Measurements from ENCODE around the gene MSH2.

The MSH2 gene

DNA sequence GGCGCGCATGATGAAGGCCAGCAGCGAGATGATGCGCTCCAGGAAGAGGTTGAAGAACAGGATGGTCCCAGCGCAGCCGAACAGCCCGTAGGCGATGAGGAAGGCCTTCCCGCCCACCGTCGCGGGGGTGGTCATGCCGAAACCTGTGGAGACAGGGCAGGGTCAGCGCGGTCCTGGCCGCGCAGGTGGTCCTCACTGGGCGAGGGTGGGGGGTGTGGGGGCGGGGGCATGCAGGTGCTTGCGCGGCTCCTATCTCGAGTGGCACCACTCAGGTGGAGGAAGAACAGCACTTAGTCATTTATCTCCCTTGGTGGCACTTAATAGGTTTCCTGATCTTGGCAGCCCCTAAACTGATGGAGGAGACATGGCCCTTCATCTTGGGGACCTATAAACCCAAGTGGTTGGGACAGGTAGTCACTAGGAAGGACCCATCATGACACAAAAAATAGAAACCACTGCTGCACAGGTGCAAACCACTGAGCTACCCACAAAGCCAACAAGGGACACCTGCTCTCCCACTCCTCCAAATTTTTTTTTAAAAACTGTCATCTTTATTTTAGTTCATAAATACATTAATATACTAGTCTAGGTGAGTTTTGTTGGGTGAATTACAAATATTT lies 118.8 kb downstream of the MSH2 start:
- H3K4me1 Mint-ChIP-seq: peaks cover 10% of the 10 kb centered on the region
- TF ChIP-seq, protein P1, sequence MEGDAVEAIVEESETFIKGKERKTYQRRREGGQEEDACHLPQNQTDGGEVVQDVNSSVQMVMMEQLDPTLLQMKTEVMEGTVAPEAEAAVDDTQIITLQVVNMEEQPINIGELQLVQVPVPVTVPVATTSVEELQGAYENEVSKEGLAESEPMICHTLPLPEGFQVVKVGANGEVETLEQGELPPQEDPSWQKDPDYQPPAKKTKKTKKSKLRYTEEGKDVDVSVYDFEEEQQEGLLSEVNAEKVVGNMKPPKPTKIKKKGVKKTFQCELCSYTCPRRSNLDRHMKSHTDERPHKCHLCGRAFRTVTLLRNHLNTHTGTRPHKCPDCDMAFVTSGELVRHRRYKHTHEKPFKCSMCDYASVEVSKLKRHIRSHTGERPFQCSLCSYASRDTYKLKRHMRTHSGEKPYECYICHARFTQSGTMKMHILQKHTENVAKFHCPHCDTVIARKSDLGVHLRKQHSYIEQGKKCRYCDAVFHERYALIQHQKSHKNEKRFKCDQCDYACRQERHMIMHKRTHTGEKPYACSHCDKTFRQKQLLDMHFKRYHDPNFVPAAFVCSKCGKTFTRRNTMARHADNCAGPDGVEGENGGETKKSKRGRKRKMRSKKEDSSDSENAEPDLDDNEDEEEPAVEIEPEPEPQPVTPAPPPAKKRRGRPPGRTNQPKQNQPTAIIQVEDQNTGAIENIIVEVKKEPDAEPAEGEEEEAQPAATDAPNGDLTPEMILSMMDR (IDR thresholded peaks at IDR 0.05): no peak
- no peak for DNase-seq
- H3K9me3 Mint-ChIP-seq: no peaks in the 10 kb centered on the region
- H3K27me3 Mint-ChIP-seq (ENCODE audit: low read depth, poor library complexity): peaks cover 14% of the 10 kb centered on the region
- no peak overlapping the region for H3K4me3 Mint-ChIP-seq
- no peak overlapping the region for H3K27ac Mint-ChIP-seq
- H3K36me3 Mint-ChIP-seq (ENCODE audit: low read depth): peaks cover 8% of the 10 kb centered on the region

GRCh38 chr2:47525167-47525566 lies 122.2 kb downstream of the MSH2 start:
- no peak for DNase-seq
- Mint-ChIP-seq H3K27me3 (ENCODE audit: low read depth, poor library complexity) (peaks cover 4% of the 10 kb centered on the region), H3K9me3 (no peaks in the 10 kb centered on the region), H3K27ac (no peak overlapping the region), H3K4me1 (peaks cover 31% of the 10 kb centered on the region), H3K36me3 (ENCODE audit: low read depth) (peaks cover 7% of the 10 kb centered on the region), H3K4me3 (no peak overlapping the region)
- TF ChIP-seq, protein P1 (IDR thresholded peaks at IDR 0.05): no peak

DNA sequence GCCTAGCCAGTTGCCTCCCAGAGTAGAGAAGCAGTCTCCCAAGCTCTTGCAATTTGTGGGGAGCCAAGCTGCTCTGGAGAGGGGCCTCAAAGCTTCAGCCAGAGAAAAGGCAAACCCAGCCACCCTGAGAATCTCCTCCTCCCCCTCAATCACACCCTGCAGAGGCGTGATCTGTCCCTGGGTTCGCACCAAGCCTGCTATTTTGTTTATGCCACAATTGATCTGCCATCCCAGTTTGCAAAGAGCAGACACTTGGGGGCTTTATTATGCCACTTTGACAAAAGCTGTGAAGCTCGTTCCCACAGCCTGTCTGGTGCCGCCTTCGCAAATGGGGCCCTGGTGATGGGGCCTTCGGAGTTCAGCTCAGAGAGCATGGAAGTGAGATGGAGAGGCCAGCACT lies 125.5 kb downstream of the MSH2 start:
- H3K27me3 Mint-ChIP-seq (ENCODE audit: low read depth, poor library complexity): no peaks in the 10 kb centered on the region
- TF ChIP-seq, protein P1 (IDR thresholded peaks at IDR 0.05): no peak
- H3K36me3 Mint-ChIP-seq (ENCODE audit: low read depth): no peaks in the 10 kb centered on the region
- H3K27ac Mint-ChIP-seq: no peak overlapping the region
- peaks cover 48% of the 10 kb centered on the region for H3K4me1 Mint-ChIP-seq
- no peak overlapping the region for H3K4me3 Mint-ChIP-seq
- H3K9me3 Mint-ChIP-seq: no peaks in the 10 kb centered on the region
- no peak for DNase-seq

GRCh38 chr2:47528874-47529273 lies 125.9 kb downstream of the MSH2 start:
- H3K27me3 Mint-ChIP-seq (ENCODE audit: low read depth, poor library complexity): no peaks in the 10 kb centered on the region

DNA sequence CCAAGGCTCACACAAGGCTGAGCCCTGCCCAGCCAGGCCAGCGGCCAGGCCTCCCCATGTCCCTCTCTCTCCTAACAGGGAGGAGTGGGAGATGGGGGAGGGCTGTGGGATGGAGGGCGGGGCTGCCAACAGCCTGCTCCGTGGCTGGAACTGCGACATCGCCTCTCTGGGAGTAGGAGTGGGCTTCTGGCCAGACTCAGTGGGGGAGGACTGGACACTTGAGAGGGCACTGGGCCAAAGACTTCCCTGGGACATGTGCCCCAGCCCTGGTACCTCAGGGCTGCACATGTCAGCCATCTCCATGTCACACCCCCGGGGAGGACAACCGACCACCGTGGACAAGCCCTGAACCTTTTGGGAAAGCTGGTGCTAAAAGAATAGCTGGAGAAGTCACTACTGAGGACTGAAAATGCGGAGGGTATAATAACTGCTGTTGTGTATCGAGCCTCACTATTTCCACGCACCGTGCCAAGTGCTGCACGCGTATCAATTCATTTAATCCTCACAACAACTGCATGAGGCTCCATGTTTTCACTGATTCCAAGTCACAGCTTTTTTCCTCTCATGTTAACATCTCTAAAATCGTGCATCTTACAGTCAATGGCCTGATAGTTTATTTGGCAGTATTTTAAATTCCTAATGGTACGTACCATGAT lies 127.3 kb downstream of the MSH2 start:
- Mint-ChIP-seq H3K9me3 (no peaks in the 10 kb centered on the region), H3K36me3 (ENCODE audit: low read depth) (no peaks in the 10 kb centered on the region), H3K27me3 (ENCODE audit: low read depth, poor library complexity) (peaks cover 2% of the 10 kb centered on the region), H3K27ac (no peak overlapping the region), H3K4me3 (no peak overlapping the region), H3K4me1 (peaks cover 62% of the 10 kb centered on the region)
- no peak for DNase-seq
- TF ChIP-seq, protein P1 (IDR thresholded peaks at IDR 0.05): no peak

More at GRCh38 chr2:47528874-47529273, 125.9 kb downstream of the MSH2 start:
- no peak overlapping the region for H3K27ac Mint-ChIP-seq
- H3K4me3 Mint-ChIP-seq: no peak overlapping the region
- no peaks in the 10 kb centered on the region for H3K36me3 Mint-ChIP-seq (ENCODE audit: low read depth)
- peaks cover 52% of the 10 kb centered on the region for H3K4me1 Mint-ChIP-seq
- H3K9me3 Mint-ChIP-seq: no peaks in the 10 kb centered on the region
- TF ChIP-seq, protein P1 (IDR thresholded peaks at IDR 0.05): no peak
- DNase-seq: no peak
